ENCODE results near the gene KCNG2. TPM values are rescaled to one million over a fixed set of nuclear protein-coding genes. Genes with fewer than 3 reads are reported as not detected.

Gene KCNG2
- total and polyA plus RNA-seq, 2 experiments from 2014 or later: 0.13 to 0.52 TPM

DNA sequence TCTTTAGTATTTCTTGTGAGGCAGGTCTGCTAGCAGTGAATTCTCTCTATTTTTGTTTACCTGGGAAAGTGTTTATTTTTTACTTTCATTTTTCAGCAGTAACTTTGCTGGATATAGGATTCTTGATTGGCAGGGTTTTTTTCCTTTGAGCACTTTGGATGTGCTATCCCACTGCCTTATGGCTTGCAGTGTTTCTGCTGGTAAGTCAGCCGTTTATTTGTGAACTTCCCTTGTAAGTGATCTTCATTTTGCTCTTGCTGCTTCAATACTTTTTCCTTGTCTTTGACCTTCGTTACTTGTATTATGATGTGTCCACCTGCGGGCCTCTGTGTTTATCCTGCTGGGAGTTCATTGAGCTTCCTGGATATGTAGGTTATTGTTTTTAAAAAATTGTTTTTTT lies 99.0 kb downstream of the KCNG2 start (continued):
- TF ChIP-seq, protein P1, sequence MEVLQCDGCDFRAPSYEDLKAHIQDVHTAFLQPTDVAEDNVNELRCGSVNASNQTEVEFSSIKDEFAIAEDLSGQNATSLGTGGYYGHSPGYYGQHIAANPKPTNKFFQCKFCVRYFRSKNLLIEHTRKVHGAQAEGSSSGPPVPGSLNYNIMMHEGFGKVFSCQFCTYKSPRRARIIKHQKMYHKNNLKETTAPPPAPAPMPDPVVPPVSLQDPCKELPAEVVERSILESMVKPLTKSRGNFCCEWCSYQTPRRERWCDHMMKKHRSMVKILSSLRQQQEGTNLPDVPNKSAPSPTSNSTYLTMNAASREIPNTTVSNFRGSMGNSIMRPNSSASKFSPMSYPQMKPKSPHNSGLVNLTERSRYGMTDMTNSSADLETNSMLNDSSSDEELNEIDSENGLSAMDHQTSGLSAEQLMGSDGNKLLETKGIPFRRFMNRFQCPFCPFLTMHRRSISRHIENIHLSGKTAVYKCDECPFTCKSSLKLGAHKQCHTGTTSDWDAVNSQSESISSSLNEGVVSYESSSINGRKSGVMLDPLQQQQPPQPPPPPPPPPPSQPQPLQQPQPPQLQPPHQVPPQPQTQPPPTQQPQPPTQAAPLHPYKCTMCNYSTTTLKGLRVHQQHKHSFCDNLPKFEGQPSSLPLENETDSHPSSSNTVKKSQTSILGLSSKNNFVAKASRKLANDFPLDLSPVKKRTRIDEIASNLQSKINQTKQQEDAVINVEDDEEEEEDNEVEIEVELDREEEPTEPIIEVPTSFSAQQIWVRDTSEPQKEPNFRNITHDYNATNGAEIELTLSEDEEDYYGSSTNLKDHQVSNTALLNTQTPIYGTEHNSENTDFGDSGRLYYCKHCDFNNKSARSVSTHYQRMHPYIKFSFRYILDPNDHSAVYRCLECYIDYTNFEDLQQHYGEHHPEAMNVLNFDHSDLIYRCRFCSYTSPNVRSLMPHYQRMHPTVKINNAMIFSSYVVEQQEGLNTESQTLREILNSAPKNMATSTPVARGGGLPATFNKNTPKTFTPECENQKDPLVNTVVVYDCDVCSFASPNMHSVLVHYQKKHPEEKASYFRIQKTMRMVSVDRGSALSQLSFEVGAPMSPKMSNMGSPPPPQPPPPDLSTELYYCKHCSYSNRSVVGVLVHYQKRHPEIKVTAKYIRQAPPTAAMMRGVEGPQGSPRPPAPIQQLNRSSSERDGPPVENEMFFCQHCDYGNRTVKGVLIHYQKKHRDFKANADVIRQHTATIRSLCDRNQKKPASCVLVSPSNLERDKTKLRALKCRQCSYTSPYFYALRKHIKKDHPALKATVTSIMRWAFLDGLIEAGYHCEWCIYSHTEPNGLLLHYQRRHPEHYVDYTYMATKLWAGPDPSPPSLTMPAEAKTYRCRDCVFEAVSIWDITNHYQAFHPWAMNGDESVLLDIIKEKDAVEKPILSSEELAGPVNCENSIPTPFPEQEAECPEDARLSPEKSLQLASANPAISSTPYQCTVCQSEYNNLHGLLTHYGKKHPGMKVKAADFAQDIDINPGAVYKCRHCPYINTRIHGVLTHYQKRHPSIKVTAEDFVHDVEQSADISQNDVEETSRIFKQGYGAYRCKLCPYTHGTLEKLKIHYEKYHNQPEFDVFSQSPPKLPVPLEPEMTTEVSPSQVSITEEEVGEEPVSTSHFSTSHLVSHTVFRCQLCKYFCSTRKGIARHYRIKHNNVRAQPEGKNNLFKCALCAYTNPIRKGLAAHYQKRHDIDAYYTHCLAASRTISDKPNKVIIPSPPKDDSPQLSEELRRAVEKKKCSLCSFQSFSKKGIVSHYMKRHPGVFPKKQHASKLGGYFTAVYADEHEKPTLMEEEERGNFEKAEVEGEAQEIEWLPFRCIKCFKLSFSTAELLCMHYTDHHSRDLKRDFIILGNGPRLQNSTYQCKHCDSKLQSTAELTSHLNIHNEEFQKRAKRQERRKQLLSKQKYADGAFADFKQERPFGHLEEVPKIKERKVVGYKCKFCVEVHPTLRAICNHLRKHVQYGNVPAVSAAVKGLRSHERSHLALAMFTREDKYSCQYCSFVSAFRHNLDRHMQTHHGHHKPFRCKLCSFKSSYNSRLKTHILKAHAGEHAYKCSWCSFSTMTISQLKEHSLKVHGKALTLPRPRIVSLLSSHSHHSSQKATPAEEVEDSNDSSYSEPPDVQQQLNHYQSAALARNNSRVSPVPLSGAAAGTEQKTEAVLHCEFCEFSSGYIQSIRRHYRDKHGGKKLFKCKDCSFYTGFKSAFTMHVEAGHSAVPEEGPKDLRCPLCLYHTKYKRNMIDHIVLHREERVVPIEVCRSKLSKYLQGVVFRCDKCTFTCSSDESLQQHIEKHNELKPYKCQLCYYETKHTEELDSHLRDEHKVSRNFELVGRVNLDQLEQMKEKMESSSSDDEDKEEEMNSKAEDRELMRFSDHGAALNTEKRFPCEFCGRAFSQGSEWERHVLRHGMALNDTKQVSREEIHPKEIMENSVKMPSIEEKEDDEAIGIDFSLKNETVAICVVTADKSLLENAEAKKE (CRISPR knock-in tag; IDR thresholded peaks at IDR 0.05): no peak

GRCh38 chr18:79897940-79898625 lies 100.3 kb downstream of the KCNG2 start:
- ATAC-seq (no peak), DNase-seq (ENCODE audit: low spot score) (no peak)
- no peak for TF ChIP-seq ZNF331 (CRISPR knock-in tag; IDR thresholded peaks at IDR 0.05; ENCODE audit: low read depth)
- TF ChIP-seq, protein P2, sequence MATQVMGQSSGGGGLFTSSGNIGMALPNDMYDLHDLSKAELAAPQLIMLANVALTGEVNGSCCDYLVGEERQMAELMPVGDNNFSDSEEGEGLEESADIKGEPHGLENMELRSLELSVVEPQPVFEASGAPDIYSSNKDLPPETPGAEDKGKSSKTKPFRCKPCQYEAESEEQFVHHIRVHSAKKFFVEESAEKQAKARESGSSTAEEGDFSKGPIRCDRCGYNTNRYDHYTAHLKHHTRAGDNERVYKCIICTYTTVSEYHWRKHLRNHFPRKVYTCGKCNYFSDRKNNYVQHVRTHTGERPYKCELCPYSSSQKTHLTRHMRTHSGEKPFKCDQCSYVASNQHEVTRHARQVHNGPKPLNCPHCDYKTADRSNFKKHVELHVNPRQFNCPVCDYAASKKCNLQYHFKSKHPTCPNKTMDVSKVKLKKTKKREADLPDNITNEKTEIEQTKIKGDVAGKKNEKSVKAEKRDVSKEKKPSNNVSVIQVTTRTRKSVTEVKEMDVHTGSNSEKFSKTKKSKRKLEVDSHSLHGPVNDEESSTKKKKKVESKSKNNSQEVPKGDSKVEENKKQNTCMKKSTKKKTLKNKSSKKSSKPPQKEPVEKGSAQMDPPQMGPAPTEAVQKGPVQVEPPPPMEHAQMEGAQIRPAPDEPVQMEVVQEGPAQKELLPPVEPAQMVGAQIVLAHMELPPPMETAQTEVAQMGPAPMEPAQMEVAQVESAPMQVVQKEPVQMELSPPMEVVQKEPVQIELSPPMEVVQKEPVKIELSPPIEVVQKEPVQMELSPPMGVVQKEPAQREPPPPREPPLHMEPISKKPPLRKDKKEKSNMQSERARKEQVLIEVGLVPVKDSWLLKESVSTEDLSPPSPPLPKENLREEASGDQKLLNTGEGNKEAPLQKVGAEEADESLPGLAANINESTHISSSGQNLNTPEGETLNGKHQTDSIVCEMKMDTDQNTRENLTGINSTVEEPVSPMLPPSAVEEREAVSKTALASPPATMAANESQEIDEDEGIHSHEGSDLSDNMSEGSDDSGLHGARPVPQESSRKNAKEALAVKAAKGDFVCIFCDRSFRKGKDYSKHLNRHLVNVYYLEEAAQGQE (IDR thresholded peaks at IDR 0.05; ENCODE audit: unreplicated experiment): no peak
- TF ChIP-seq, protein P3, sequence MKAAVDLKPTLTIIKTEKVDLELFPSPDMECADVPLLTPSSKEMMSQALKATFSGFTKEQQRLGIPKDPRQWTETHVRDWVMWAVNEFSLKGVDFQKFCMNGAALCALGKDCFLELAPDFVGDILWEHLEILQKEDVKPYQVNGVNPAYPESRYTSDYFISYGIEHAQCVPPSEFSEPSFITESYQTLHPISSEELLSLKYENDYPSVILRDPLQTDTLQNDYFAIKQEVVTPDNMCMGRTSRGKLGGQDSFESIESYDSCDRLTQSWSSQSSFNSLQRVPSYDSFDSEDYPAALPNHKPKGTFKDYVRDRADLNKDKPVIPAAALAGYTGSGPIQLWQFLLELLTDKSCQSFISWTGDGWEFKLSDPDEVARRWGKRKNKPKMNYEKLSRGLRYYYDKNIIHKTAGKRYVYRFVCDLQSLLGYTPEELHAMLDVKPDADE (IDR thresholded peaks at IDR 0.05): no peak
- no peak for TF ChIP-seq POLR2AphosphoS5 (IDR thresholded peaks at IDR 0.05; ENCODE audit: low read depth)
- no peak overlapping the region for H3K27ac ChIP-seq (ENCODE audit: low read depth)
- no peak overlapping the region for H3K4me2 ChIP-seq
- H3K27ac Mint-ChIP-seq: no peak overlapping the region
- H3K79me2 ChIP-seq (replicated peaks; ENCODE audit: insufficient read depth): no peaks in the 10 kb centered on the region
- H3K27me3 ChIP-seq (ENCODE audit: insufficient read depth): no peaks in the 10 kb centered on the region
- H3K36me3 Mint-ChIP-seq (ENCODE audit: low read depth): peaks cover 45% of the 10 kb centered on the region
- H3F3A ChIP-seq (replicated peaks; ENCODE audit: low read depth): no peaks in the 10 kb centered on the region
- no peaks in the 10 kb centered on the region for H3K36me3 ChIP-seq (ENCODE audit: insufficient read depth)
- no peak overlapping the region for H3K4me3 Mint-ChIP-seq
- H3K9me2 ChIP-seq (ENCODE audit: insufficient read depth): no peaks in the 10 kb centered on the region
- H2AFZ ChIP-seq: no peak overlapping the region
- no peaks in the 10 kb centered on the region for H3K4me1 ChIP-seq (ENCODE audit: insufficient read depth)
- peaks cover 19% of the 10 kb centered on the region for H3K27me3 Mint-ChIP-seq (ENCODE audit: insufficient read depth, low read depth, poor library complexity)
- no peaks in the 10 kb centered on the region for H3K4me1 Mint-ChIP-seq
- no peaks in the 10 kb centered on the region for H4K20me1 ChIP-seq (replicated peaks; ENCODE audit: insufficient read depth)
- no peak overlapping the region for H3K4me3 ChIP-seq
- peaks cover 81% of the 10 kb centered on the region for H3K9me3 Mint-ChIP-seq

Data from GM23338 (cell line).